Neural progenitor cell (in vitro differentiated cells): Measurements from ENCODE around the gene NDUFA7. TPM values are rescaled to one million over a fixed set of nuclear protein-coding genes. Genes with fewer than 3 reads are reported as not detected.

Experiments used
- DNase-seq: peaks from one replicate; pipeline ENCODE4 v3.0.0-alpha.2; 2016; ENCODE audit warnings: low spot score
- H2AFZ ChIP-seq: fragments of 200-600 bp; sonication (generic); replicated peaks from 2 replicates; pipeline ENCODE4 v1.6.1; 2016; ENCODE audit warnings: antibody characterized with exemption
- H3F3A ChIP-seq: fragments of 200-600 bp; sonication (generic); 2 replicates; pipeline ENCODE4 v1.6.1; 2016; ENCODE audit warnings: antibody characterized with exemption, low read depth
- H3K27ac ChIP-seq: fragments of 200-600 bp; sonication (generic); 2 replicates; pipeline ENCODE4 v1.5.1; 2016; ENCODE audit warnings: mild to moderate bottlenecking
- H3K27me3 ChIP-seq: fragments of 200-600 bp; sonication (generic); 2 replicates; pipeline ENCODE4 v1.6.1; 2016; ENCODE audit warnings: mild to moderate bottlenecking, moderate library complexity
- H3K36me3 ChIP-seq: fragments of 200-600 bp; sonication (generic); 2 replicates; pipeline ENCODE4 v1.5.1; 2016
- H3K4me1 ChIP-seq: fragments of 200-600 bp; sonication (generic); 2 replicates; pipeline ENCODE4 v1.6.1; 2016; ENCODE audit warnings: mixed run types
- H3K4me2 ChIP-seq: fragments of 200-600 bp; sonication (generic); 2 replicates; pipeline ENCODE4 v1.6.1; 2016
- H3K4me3 ChIP-seq: fragments of 200-600 bp; sonication (generic); 2 replicates; pipeline ENCODE4 v1.5.1; 2016
- H3K79me2 ChIP-seq: fragments of 200-600 bp; sonication (generic); 2 replicates; pipeline ENCODE4 v1.6.1; 2016; ENCODE audit warnings: low read depth
- H3K9ac ChIP-seq: fragments of 200-600 bp; sonication (generic); 2 replicates; pipeline ENCODE4 v1.6.1; 2016
- H3K9me3 ChIP-seq: fragments of 200-600 bp; sonication (generic); 2 replicates; pipeline ENCODE4 v1.5.1; 2016; ENCODE audit warnings: low read depth
- H4K20me1 ChIP-seq: fragments of 200-600 bp; sonication (generic); 2 replicates; pipeline ENCODE4 v1.6.1; 2016; ENCODE audit warnings: low read depth
- H3K27ac Mint-ChIP-seq: 3 replicates; pipeline ENCODE4 v1.8.0; 2021; ENCODE audit warnings: mixed read lengths
- H3K27me3 Mint-ChIP-seq: 2 replicates; pipeline ENCODE4 v1.8.0; 2022; ENCODE audit warnings: low read depth, mild to moderate bottlenecking, inconsistent platforms, moderate library complexity, mixed read lengths; ENCODE audit not compliant: insufficient read depth
- H3K36me3 Mint-ChIP-seq: 3 replicates; pipeline ENCODE4 v1.8.0; 2021; ENCODE audit warnings: mixed read lengths
- H3K4me1 Mint-ChIP-seq: 3 replicates; pipeline ENCODE4 v1.8.0; 2021; ENCODE audit warnings: mixed read lengths
- H3K4me3 Mint-ChIP-seq: 3 replicates; pipeline ENCODE4 v1.8.0; 2021; ENCODE audit warnings: mild to moderate bottlenecking, moderate library complexity, mixed read lengths
- H3K9me3 Mint-ChIP-seq: 3 replicates; pipeline ENCODE4 v1.8.0; 2020; ENCODE audit warnings: mixed read lengths
- CTCF ChIP-seq: fragments of 200-600 bp; sonication (generic); IDR thresholded peaks from 2 replicates; pipeline ENCODE4 v1.5.1; 2017; ENCODE audit warnings: antibody characterized with exemption, mild to moderate bottlenecking
- EZH2 ChIP-seq: fragments of 200-600 bp; sonication (generic); IDR thresholded peaks from 2 replicates; pipeline ENCODE4 v1.6.1; 2017; ENCODE audit warnings: antibody characterized with exemption, mild to moderate bottlenecking, moderate library complexity
- EZH2phosphoT487 ChIP-seq: fragments of 200-600 bp; sonication (generic); IDR thresholded peaks from 2 replicates; pipeline ENCODE4 v1.6.1; 2017; ENCODE audit warnings: antibody characterized with exemption
- total RNA-seq: library from RNA; depleted of rRNA; stranded (reverse); fragments of >200 nt; gene quantifications from 2 replicates; pipeline ENCODE4 v1.2.3, GENCODE V29; 2015; ENCODE audit warnings: low replicate concordance

Gene NDUFA7
- total RNA-seq, 1 donor from 2014 or later: 21.0 TPM

GRCh38 chr19:8340341-8341096 is 19.3 kb upstream of the NDUFA7 start:
- Mint-ChIP-seq H3K9me3 (no peaks in the 10 kb centered on the region), H3K27ac (peak overlapping the region; percentile 81), H3K36me3 (no peaks in the 10 kb centered on the region), H3K4me1 (peaks cover 6% of the 10 kb centered on the region), H3K4me3 (peak overlapping the region; percentile 18), H3K27me3 (peaks cover 42% of the 10 kb centered on the region)
- H3K27me3 ChIP-seq: peaks cover 91% of the 10 kb centered on the region
- H3K4me2 ChIP-seq: peak overlapping the region; percentile 22
- no peak overlapping the region for H3K9ac ChIP-seq
- H3K4me1 ChIP-seq: no peaks in the 10 kb centered on the region
- no peak overlapping the region for H2AFZ ChIP-seq
- no peaks in the 10 kb centered on the region for H3K79me2 ChIP-seq
- DNase-seq: peak; percentile 44
- H4K20me1 ChIP-seq: peaks cover 6% of the 10 kb centered on the region
- no peaks in the 10 kb centered on the region for H3K36me3 ChIP-seq
- peaks cover 17% of the 10 kb centered on the region for H3F3A ChIP-seq
- TF ChIP-seq CTCF (peak; percentile 25), EZH2phosphoT487 (no peak)
- no peaks in the 10 kb centered on the region for H3K9me3 ChIP-seq
- H3K4me3 ChIP-seq: no peak overlapping the region
- H3K27ac ChIP-seq: no peak overlapping the region

GRCh38 chr19:8338835-8339234 is 17.7 kb upstream of the NDUFA7 start:
- Histone ChIP-seq H3K27me3 (peaks cover 92% of the 10 kb centered on the region), H3K4me2 (no peak overlapping the region), H3K27ac (no peak overlapping the region), H4K20me1 (peaks cover 15% of the 10 kb centered on the region), H2AFZ (no peak overlapping the region), H3K79me2 (no peaks in the 10 kb centered on the region), H3K9ac (no peak overlapping the region), H3K4me1 (peaks cover under 1% of the 10 kb centered on the region), H3K36me3 (no peaks in the 10 kb centered on the region), H3F3A (peaks cover 17% of the 10 kb centered on the region), H3K4me3 (no peak overlapping the region), H3K9me3 (no peaks in the 10 kb centered on the region)
- H3K27me3 Mint-ChIP-seq: peaks cover 46% of the 10 kb centered on the region
- peaks cover 6% of the 10 kb centered on the region for H3K4me1 Mint-ChIP-seq
- no peak overlapping the region for H3K4me3 Mint-ChIP-seq
- no peak for DNase-seq
- H3K27ac Mint-ChIP-seq: no peak overlapping the region
- H3K9me3 Mint-ChIP-seq: no peaks in the 10 kb centered on the region
- no peaks in the 10 kb centered on the region for H3K36me3 Mint-ChIP-seq
- no peak for TF ChIP-seq EZH2
- no peak for TF ChIP-seq CTCF
- no peak for TF ChIP-seq EZH2phosphoT487

- no peak for DNase-seq
- H3K27ac Mint-ChIP-seq: peak overlapping the region; percentile 85
- H3F3A ChIP-seq: peaks cover 21% of the 10 kb centered on the region
- H3K79me2 ChIP-seq: no peaks in the 10 kb centered on the region
- H3K9me3 ChIP-seq: no peaks in the 10 kb centered on the region
- no peaks in the 10 kb centered on the region for H3K9me3 Mint-ChIP-seq
- H3K4me1 ChIP-seq: peaks cover 9% of the 10 kb centered on the region
- H3K4me3 ChIP-seq: no peak overlapping the region
- no peak overlapping the region for H3K4me2 ChIP-seq
- H3K27me3 ChIP-seq: peaks cover 92% of the 10 kb centered on the region
- peaks cover 19% of the 10 kb centered on the region for H4K20me1 ChIP-seq
- H2AFZ ChIP-seq: no peak overlapping the region
- H3K9ac ChIP-seq: no peak overlapping the region
- H3K4me3 Mint-ChIP-seq: no peak overlapping the region
- H3K27ac ChIP-seq: no peak overlapping the region
- no peaks in the 10 kb centered on the region for H3K36me3 ChIP-seq
- TF ChIP-seq CTCF (no peak), EZH2phosphoT487 (no peak)
- peaks cover 6% of the 10 kb centered on the region for H3K4me1 Mint-ChIP-seq
- H3K36me3 Mint-ChIP-seq: no peaks in the 10 kb centered on the region
- H3K27me3 Mint-ChIP-seq: peaks cover 41% of the 10 kb centered on the region
Measured at GRCh38 chr19:8337728-8338127, 16.6 kb upstream of the NDUFA7 start.
